OCI-LY7 (cell line): ENCODE measurements around the gene GPR149. TPM values are rescaled to one million over a fixed set of nuclear protein-coding genes. Genes with fewer than 3 reads are reported as not detected.
A peak's percentile ranks its signal among the peaks of the same experiment; 100 is the strongest.

ENCODE experiments used
- BruUV-seq: library from RNA; stranded (reverse); fragments of 400-500 nt; replicated peaks from 2 replicates; lab custom pipeline; 2021; lab: Mats Ljungman, UMichigan
- CTCF ChIA-PET: fragments of 300-600 bp; sonication (Branson Sonifier 250); formaldehyde crosslinking; loops from one replicate; lab custom pipeline; 2022; ENCODE audit warnings: antibody characterized with exemption; ENCODE audit not compliant: unreplicated experiment; lab: Charles Lee
- POLR2A ChIA-PET: fragments of 300-600 bp; sonication (Branson Sonifier 250); formaldehyde crosslinking; loops from one replicate; lab custom pipeline; 2022; ENCODE audit warnings: antibody characterized with exemption; lab: Charles Lee
- DNase-seq: peaks from one replicate; pipeline ENCODE4 v3.0.0-alpha.2; 2015; ENCODE audit warnings: low spot score
- H2AFZ ChIP-seq: fragments of 200-600 bp; sonication (generic), shearing (Covaris generic); 2 replicates; pipeline ENCODE4 v1.6.1; 2014; ENCODE audit warnings: mild to moderate bottlenecking, antibody characterized with exemption, low read length, moderate library complexity
- H3K27ac ChIP-seq: fragments of 200-600 bp; sonication (generic); 2 replicates; pipeline ENCODE4 v1.5.1; 2014; ENCODE audit warnings: mixed run types, low read depth, mild to moderate bottlenecking, moderate library complexity, low read length, inconsistent platforms; ENCODE audit not compliant: poor library complexity, severe bottlenecking
- H3K36me3 ChIP-seq: fragments of 200-600 bp; sonication (generic); 2 replicates; pipeline ENCODE4 v1.6.1; 2014; ENCODE audit warnings: mild to moderate bottlenecking, antibody characterized with exemption, low read length, moderate library complexity, mixed read lengths; ENCODE audit not compliant: insufficient read depth
- H3K4me1 ChIP-seq: fragments of 200-600 bp; sonication (generic); 2 replicates; pipeline ENCODE4 v1.5.1; 2014; ENCODE audit warnings: mild to moderate bottlenecking, low read length; ENCODE audit not compliant: insufficient read depth, poor library complexity, severe bottlenecking
- H3K4me2 ChIP-seq: fragments of 200-600 bp; sonication (generic); 2 replicates; pipeline ENCODE4 v1.6.1; 2014; ENCODE audit warnings: mild to moderate bottlenecking, low read length
- H3K4me3 ChIP-seq: fragments of 200-600 bp; sonication (generic); 2 replicates; pipeline ENCODE4 v1.5.1; 2014; ENCODE audit warnings: mild to moderate bottlenecking, low read depth, low read length; ENCODE audit not compliant: poor library complexity, severe bottlenecking
- H3K79me2 ChIP-seq: fragments of 200-600 bp; sonication (generic); 2 replicates; pipeline ENCODE4 v1.6.1; 2016; ENCODE audit warnings: low read depth, mild to moderate bottlenecking, low read length, moderate library complexity, mixed read lengths; ENCODE audit not compliant: insufficient read depth
- H3K9me2 ChIP-seq: fragments of 200-600 bp; sonication (generic); 2 replicates; pipeline ENCODE4 v1.6.1; 2016; ENCODE audit warnings: mild to moderate bottlenecking, low read length, mixed read lengths; ENCODE audit not compliant: insufficient read depth
- H3K9me3 ChIP-seq: fragments of 200-600 bp; sonication (generic); 2 replicates; pipeline ENCODE4 v1.6.1; 2014; ENCODE audit warnings: mild to moderate bottlenecking, mixed run types, low read length, mixed read lengths
- H4K20me1 ChIP-seq: fragments of 200-600 bp; sonication (generic); 2 replicates; pipeline ENCODE4 v1.6.1; 2014; ENCODE audit warnings: mild to moderate bottlenecking, antibody characterized with exemption, low read length, moderate library complexity, mixed read lengths; ENCODE audit not compliant: insufficient read depth
- EZH2phosphoT487 ChIP-seq: fragments of 200-600 bp; sonication (generic); IDR thresholded peaks from 2 replicates; pipeline ENCODE4 v1.6.1; 2018; ENCODE audit warnings: low read depth, borderline replicate concordance, mild to moderate bottlenecking, mixed run types, antibody characterized with exemption, low read length, moderate library complexity, mixed read lengths
- intact Hi-C: fragments of 100-400 bp; cut with micrococcal nuclease; formaldehyde crosslinking; loops from one replicate; pipeline ENCODE4 v1.10.0; 2022; ENCODE audit not compliant: unreplicated experiment
- total RNA-seq, 2 experiments: library from RNA; depleted of rRNA in 1 of 2; stranded (reverse); fragments of >200 nt in 1 of 2; shearing (Covaris generic) in 1 of 2; gene quantifications; 2 replicates each; pipeline ENCODE4 v1.2.3, GENCODE V29; 2014 to 2022
- TF ChIP-seq, protein P1 (sequence below): fragments of 200-600 bp; sonication (generic); conservative IDR thresholded peaks from 2 replicates; pipeline ENCODE4 v1.5.1; 2014; ENCODE audit warnings: mild to moderate bottlenecking, antibody characterized with exemption, low read length, moderate library complexity, mixed read lengths

GPR149 gene
- total RNA-seq, 2 experiments from 2014 or later: not detected

DNA sequence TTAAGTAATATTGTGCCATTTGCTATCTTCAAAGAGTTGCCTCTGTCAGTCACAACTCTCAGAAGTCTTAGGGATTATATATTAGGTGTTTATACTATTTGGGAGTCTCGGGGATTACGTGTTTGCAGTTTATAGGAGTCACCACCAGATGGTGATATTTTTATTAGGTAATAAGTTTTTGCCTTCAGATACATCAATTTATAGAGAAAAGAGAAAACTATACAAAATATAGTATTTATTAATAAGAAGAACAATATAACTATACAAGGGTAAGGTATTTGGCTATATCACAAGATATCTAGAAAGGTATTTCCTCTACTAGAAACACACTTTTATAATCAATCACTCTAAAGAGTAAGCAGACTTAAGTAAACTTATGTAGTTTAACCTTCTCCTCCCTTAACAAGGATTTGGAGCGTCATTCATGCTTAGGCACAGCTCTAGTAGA, 95.0 kb downstream of the GPR149 start:
- H3K4me3 ChIP-seq: no peak overlapping the region
- H4K20me1 ChIP-seq: no peaks in the 10 kb centered on the region
- no peaks in the 10 kb centered on the region for H3K36me3 ChIP-seq
- no peak overlapping the region for H3K27ac ChIP-seq
- no peak for TF ChIP-seq EZH2phosphoT487
- TF ChIP-seq, protein P1, sequence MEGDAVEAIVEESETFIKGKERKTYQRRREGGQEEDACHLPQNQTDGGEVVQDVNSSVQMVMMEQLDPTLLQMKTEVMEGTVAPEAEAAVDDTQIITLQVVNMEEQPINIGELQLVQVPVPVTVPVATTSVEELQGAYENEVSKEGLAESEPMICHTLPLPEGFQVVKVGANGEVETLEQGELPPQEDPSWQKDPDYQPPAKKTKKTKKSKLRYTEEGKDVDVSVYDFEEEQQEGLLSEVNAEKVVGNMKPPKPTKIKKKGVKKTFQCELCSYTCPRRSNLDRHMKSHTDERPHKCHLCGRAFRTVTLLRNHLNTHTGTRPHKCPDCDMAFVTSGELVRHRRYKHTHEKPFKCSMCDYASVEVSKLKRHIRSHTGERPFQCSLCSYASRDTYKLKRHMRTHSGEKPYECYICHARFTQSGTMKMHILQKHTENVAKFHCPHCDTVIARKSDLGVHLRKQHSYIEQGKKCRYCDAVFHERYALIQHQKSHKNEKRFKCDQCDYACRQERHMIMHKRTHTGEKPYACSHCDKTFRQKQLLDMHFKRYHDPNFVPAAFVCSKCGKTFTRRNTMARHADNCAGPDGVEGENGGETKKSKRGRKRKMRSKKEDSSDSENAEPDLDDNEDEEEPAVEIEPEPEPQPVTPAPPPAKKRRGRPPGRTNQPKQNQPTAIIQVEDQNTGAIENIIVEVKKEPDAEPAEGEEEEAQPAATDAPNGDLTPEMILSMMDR: peak; percentile 85
- no peak overlapping the region for H3K4me2 ChIP-seq
- ChIA-PET CTCF (no interaction called here), POLR2A (no interaction called here)
- H2AFZ ChIP-seq: no peak overlapping the region
- no peaks in the 10 kb centered on the region for H3K9me3 ChIP-seq
- no TSS peak for BruUV-seq
- intact Hi-C loops: loop anchor here (10.0 kb wide), 1 partner anchor 620 kb away; no protein-coding TSS in a partner anchor
- H3K9me2 ChIP-seq: no peaks in the 10 kb centered on the region
- peak; percentile 46 for DNase-seq
- H3K4me1 ChIP-seq: no peaks in the 10 kb centered on the region
- no peaks in the 10 kb centered on the region for H3K79me2 ChIP-seq

DNA sequence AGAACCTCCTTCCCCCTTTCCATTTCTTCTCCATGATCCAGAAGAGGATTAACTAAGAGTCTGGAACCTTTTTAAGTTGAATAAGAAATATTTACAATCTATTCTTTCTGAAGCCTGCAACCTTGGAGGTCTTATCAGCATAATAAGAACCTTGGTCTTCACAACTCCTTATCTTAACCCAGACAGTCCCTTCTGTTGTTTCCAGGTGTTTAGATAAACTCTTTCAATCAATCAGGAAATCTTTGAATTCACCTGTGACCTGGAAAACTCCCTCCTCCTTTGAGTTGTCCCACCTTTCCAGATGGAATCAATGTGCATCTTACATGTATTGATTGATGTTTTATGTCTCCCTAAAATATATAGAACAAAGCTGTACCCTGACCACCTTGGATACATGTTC, 102.1 kb downstream of the GPR149 start:
- H3K4me2 ChIP-seq: no peak overlapping the region
- POLR2A ChIA-PET: interaction anchor here (0.7 kb wide), 1 partner anchor 74 kb away, joined by 3 read pairs; no protein-coding TSS in a partner anchor

More for the DNA sequence above, 102.1 kb downstream of the GPR149 start:
- no peak overlapping the region for H3K27ac ChIP-seq
- no peaks in the 10 kb centered on the region for H3K9me2 ChIP-seq
- peaks cover under 1% of the 10 kb centered on the region; the same call in 1 of the 2 replicates for H3K36me3 ChIP-seq
- peaks cover 5% of the 10 kb centered on the region; the same call in 1 of the 2 replicates for H4K20me1 ChIP-seq
- peaks cover 13% of the 10 kb centered on the region for H3K79me2 ChIP-seq
- DNase-seq: no peak
- CTCF ChIA-PET: no interaction called here
- H3K4me1 ChIP-seq: peaks cover 10% of the 10 kb centered on the region
- no peak overlapping the region for H3K4me3 ChIP-seq
- BruUV-seq: no TSS peak
- intact Hi-C loops: loop anchor here (10.0 kb wide), 1 partner anchor 1527 kb away; the partner anchor contains the start of gene SLC33A1
- H2AFZ ChIP-seq: no peak overlapping the region
- TF ChIP-seq, protein P1: no peak
- no peak for TF ChIP-seq EZH2phosphoT487
- H3K9me3 ChIP-seq: peaks cover under 1% of the 10 kb centered on the region; the same call in 1 of the 2 replicates
